GM12874 (cell line): Measurements from ENCODE around the gene SREBF1.

Source experiments
- CTCF ChIP-seq: IDR thresholded peaks from 2 replicates; pipeline ENCODE4 v1.5.1; 2011; ENCODE audit warnings: low read depth, mild to moderate bottlenecking, control low read depth, low read length, moderate library complexity; ENCODE audit not compliant: insufficient read depth

Gene SREBF1

GRCh38 chr17:17819561-17819995, 17.2 kb downstream of the SREBF1 start:
- TF ChIP-seq CTCF, result no peak

GRCh38 chr17:17819111-17819510, 17.7 kb downstream of the SREBF1 start:
- no peak for TF ChIP-seq CTCF

GRCh38 chr17:17818088-17818526, 18.7 kb downstream of the SREBF1 start:
- no peak for TF ChIP-seq CTCF

- no peak for TF ChIP-seq CTCF
These were observed 19.2 kb downstream of the SREBF1 start for GRCh38 chr17:17817552-17817947.

GRCh38 chr17:17816831-17817551, 19.8 kb downstream of the SREBF1 start:
- no peak for TF ChIP-seq CTCF

- TF ChIP-seq CTCF, result no peak
These were observed 20.5 kb downstream of the SREBF1 start for GRCh38 chr17:17816240-17816814.

- TF ChIP-seq CTCF, result no peak
These were observed 21.2 kb downstream of the SREBF1 start for GRCh38 chr17:17815436-17816200.
